D721Med (cell line): ENCODE results near the gene MGAT5B.

Experiments used
- DNase-seq: peaks from one replicate; pipeline ENCODE4 v3.0.0; 2011; ENCODE audit warnings: low spot score; ENCODE audit not compliant: insufficient read length
- FAIRE-seq: peaks from 2 replicates; lab custom pipeline; 2011; peaks lifted over from hg19 to GRCh38; lab: Jason Lieb, UNC
- CTCF ChIP-seq: IDR thresholded peaks from 2 replicates; pipeline ENCODE4 v1.5.1; 2012; ENCODE audit warnings: mild to moderate bottlenecking, control low read depth; ENCODE audit not compliant: insufficient read depth; ENCODE audit errors: missing control alignments

The MGAT5B gene, protein sequence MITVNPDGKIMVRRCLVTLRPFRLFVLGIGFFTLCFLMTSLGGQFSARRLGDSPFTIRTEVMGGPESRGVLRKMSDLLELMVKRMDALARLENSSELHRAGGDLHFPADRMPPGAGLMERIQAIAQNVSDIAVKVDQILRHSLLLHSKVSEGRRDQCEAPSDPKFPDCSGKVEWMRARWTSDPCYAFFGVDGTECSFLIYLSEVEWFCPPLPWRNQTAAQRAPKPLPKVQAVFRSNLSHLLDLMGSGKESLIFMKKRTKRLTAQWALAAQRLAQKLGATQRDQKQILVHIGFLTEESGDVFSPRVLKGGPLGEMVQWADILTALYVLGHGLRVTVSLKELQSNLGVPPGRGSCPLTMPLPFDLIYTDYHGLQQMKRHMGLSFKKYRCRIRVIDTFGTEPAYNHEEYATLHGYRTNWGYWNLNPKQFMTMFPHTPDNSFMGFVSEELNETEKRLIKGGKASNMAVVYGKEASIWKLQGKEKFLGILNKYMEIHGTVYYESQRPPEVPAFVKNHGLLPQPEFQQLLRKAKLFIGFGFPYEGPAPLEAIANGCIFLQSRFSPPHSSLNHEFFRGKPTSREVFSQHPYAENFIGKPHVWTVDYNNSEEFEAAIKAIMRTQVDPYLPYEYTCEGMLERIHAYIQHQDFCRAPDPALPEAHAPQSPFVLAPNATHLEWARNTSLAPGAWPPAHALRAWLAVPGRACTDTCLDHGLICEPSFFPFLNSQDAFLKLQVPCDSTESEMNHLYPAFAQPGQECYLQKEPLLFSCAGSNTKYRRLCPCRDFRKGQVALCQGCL

GRCh38 chr17:76868176-76868668 lies at the start of gene MGAT5B:
Gene MGAT5B (plus strand): TSS chr17:76868404. CDS start chr17:76869030, 626 bp downstream.
- FAIRE-seq = no peak
- peak; percentile 92 for TF ChIP-seq CTCF

DNA sequence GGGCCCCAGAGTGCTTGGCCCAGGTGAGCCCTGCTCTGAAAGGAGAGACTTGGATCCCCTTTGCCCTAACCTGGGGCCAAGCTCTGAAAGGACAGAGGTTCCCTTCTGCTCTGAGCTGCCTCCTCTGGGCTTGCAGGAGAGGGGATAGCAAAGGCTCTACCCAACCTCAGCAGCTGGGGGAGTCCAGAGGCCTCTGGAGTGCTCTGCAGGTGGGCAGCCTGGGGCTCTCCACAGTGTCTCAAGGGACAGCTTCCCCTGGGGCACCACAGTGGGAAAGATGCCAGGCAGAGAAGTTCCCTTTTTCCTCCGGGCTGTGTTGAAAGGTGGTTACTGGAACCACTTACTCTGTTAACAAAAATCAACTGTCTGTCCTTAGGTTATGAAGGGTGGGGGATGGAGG lies 48.2 kb upstream of the MGAT5B start:
- no peak for TF ChIP-seq CTCF
- no peak for FAIRE-seq
- no peak for DNase-seq

More at GRCh38 chr17:76868176-76868668, at the start of gene MGAT5B:
- peak; percentile 98 for DNase-seq

DNA sequence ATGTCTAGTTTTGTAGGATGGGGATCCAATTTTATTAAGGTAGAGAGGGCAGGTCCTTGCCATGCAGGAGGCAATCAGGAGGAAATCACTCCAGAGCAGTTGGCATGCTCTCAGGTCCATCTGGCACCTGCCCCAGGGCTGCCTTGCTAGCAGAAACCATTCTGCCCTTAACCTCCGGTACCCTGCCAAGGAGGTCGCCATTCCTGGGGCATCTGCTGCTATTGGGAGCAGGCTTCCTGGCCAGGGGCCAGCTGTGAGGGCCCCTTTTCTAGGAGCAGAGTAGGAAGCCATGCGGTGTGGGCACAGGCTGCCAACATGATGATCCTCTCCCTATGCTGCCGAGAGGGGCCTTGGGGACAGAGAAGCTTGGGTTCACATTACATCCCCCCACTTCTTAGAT lies 47.6 kb upstream of the MGAT5B start:
- FAIRE-seq (no peak), DNase-seq (no peak)
- no peak for TF ChIP-seq CTCF

DNA sequence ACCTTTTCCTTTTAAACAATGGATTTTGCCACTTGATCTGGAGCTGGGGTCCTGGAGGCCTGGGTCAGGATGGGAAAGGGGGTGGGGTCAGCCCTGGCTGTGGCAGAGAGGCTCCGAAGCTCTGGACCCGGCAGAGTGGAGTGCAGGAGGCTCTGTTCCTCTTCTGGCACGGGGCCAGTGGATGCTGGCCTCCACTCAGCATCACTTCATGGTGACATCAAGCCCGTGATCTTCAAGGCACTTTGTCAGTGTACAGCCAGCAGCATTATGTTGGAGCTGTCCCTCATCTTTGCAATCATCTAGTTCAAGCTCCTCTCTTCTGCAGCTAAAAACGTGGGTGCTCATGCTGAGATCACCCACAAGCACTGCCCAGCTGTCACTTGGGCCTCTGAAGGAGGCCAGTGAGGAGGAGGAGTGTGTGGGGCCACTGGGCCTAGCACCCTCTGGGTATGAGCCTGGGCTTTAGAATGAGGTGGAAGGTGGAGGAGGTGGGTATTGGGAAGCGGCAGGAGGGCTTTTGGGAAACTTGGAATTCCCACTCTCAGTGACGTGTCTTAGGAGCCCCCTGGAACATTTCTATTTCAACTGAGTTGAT lies 45.9 kb upstream of the MGAT5B start:
- FAIRE-seq (no peak), DNase-seq (no peak)
- TF ChIP-seq CTCF = no peak

GRCh38 chr17:76824093-76824492 lies 44.1 kb upstream of the MGAT5B start:
- DNase-seq = no peak
- no peak for FAIRE-seq
- TF ChIP-seq CTCF = no peak

GRCh38 chr17:76826330-76827068 lies 41.7 kb upstream of the MGAT5B start:
- TF ChIP-seq CTCF = no peak
- FAIRE-seq (no peak), DNase-seq (no peak)
